OCI-LY7 (cell line): ENCODE results near the gene NKAIN2. TPM values are rescaled to one million over a fixed set of nuclear protein-coding genes. Genes with fewer than 3 reads are reported as not detected.
A peak's percentile ranks its signal among the peaks of the same experiment; 100 is the strongest.

ENCODE experiments used
- Bru-seq: library from RNA; stranded (reverse); fragments of 400-500 nt; gene quantifications from one replicate; lab custom pipeline; 2021; lab: Mats Ljungman, UMichigan
- BruChase-seq, 2 experiments: library from RNA; stranded (reverse); fragments of 400-500 nt; gene quantifications; one replicate each; lab custom pipeline; 2021; lab: Mats Ljungman, UMichigan
- BruUV-seq: library from RNA; stranded (reverse); fragments of 400-500 nt; replicated peaks from 2 replicates; lab custom pipeline; 2021; lab: Mats Ljungman, UMichigan
- CTCF ChIA-PET: fragments of 300-600 bp; sonication (Branson Sonifier 250); formaldehyde crosslinking; loops from one replicate; lab custom pipeline; 2022; ENCODE audit warnings: antibody characterized with exemption; ENCODE audit not compliant: unreplicated experiment; lab: Charles Lee
- POLR2A ChIA-PET: fragments of 300-600 bp; sonication (Branson Sonifier 250); formaldehyde crosslinking; loops from one replicate; lab custom pipeline; 2022; ENCODE audit warnings: antibody characterized with exemption; lab: Charles Lee
- DNase-seq: peaks from one replicate; pipeline ENCODE4 v3.0.0-alpha.2; 2015; ENCODE audit warnings: low spot score
- H2AFZ ChIP-seq: fragments of 200-600 bp; sonication (generic), shearing (Covaris generic); 2 replicates; pipeline ENCODE4 v1.6.1; 2014; ENCODE audit warnings: mild to moderate bottlenecking, antibody characterized with exemption, low read length, moderate library complexity
- H3K27ac ChIP-seq: fragments of 200-600 bp; sonication (generic); 2 replicates; pipeline ENCODE4 v1.5.1; 2014; ENCODE audit warnings: mixed run types, low read depth, mild to moderate bottlenecking, moderate library complexity, low read length, inconsistent platforms; ENCODE audit not compliant: poor library complexity, severe bottlenecking
- H3K36me3 ChIP-seq: fragments of 200-600 bp; sonication (generic); 2 replicates; pipeline ENCODE4 v1.6.1; 2014; ENCODE audit warnings: mild to moderate bottlenecking, antibody characterized with exemption, low read length, moderate library complexity, mixed read lengths; ENCODE audit not compliant: insufficient read depth
- H3K4me1 ChIP-seq: fragments of 200-600 bp; sonication (generic); 2 replicates; pipeline ENCODE4 v1.5.1; 2014; ENCODE audit warnings: mild to moderate bottlenecking, low read length; ENCODE audit not compliant: insufficient read depth, poor library complexity, severe bottlenecking
- H3K4me2 ChIP-seq: fragments of 200-600 bp; sonication (generic); 2 replicates; pipeline ENCODE4 v1.6.1; 2014; ENCODE audit warnings: mild to moderate bottlenecking, low read length
- H3K4me3 ChIP-seq: fragments of 200-600 bp; sonication (generic); 2 replicates; pipeline ENCODE4 v1.5.1; 2014; ENCODE audit warnings: mild to moderate bottlenecking, low read depth, low read length; ENCODE audit not compliant: poor library complexity, severe bottlenecking
- H3K79me2 ChIP-seq: fragments of 200-600 bp; sonication (generic); 2 replicates; pipeline ENCODE4 v1.6.1; 2016; ENCODE audit warnings: low read depth, mild to moderate bottlenecking, low read length, moderate library complexity, mixed read lengths; ENCODE audit not compliant: insufficient read depth
- H3K9me2 ChIP-seq: fragments of 200-600 bp; sonication (generic); 2 replicates; pipeline ENCODE4 v1.6.1; 2016; ENCODE audit warnings: mild to moderate bottlenecking, low read length, mixed read lengths; ENCODE audit not compliant: insufficient read depth
- H3K9me3 ChIP-seq: fragments of 200-600 bp; sonication (generic); 2 replicates; pipeline ENCODE4 v1.6.1; 2014; ENCODE audit warnings: mild to moderate bottlenecking, mixed run types, low read length, mixed read lengths
- H4K20me1 ChIP-seq: fragments of 200-600 bp; sonication (generic); 2 replicates; pipeline ENCODE4 v1.6.1; 2014; ENCODE audit warnings: mild to moderate bottlenecking, antibody characterized with exemption, low read length, moderate library complexity, mixed read lengths; ENCODE audit not compliant: insufficient read depth
- CTCF ChIP-seq: fragments of 200-600 bp; sonication (generic); conservative IDR thresholded peaks from 2 replicates; pipeline ENCODE4 v1.5.1; 2014; ENCODE audit warnings: mild to moderate bottlenecking, antibody characterized with exemption, low read length, moderate library complexity, mixed read lengths
- EZH2phosphoT487 ChIP-seq: fragments of 200-600 bp; sonication (generic); IDR thresholded peaks from 2 replicates; pipeline ENCODE4 v1.6.1; 2018; ENCODE audit warnings: low read depth, borderline replicate concordance, mild to moderate bottlenecking, mixed run types, antibody characterized with exemption, low read length, moderate library complexity, mixed read lengths
- intact Hi-C: fragments of 100-400 bp; cut with micrococcal nuclease; formaldehyde crosslinking; loops from one replicate; pipeline ENCODE4 v1.10.0; 2022; ENCODE audit not compliant: unreplicated experiment
- long read RNA-seq: library from polyadenylated mRNA; stranded (forward); transcript quantifications from one replicate; pipeline ENCODE4 v2.0.0, GENCODE V29; 2022
- total RNA-seq, 2 experiments: library from RNA; depleted of rRNA in 1 of 2; stranded (reverse); fragments of >200 nt in 1 of 2; shearing (Covaris generic) in 1 of 2; gene quantifications; 2 replicates each; pipeline ENCODE4 v1.2.3, GENCODE V29; 2014 to 2022

NKAIN2 gene
- total RNA-seq (2014; rRNA removed; shearing (Covaris generic)) (not detected in 2 replicates), total RNA-seq (2022) (not detected in 2 replicates), Bru-seq, nascent RNA (percentile 3 among the genes with signal in this experiment), BruChase-seq, experiment 1, labeled RNA remaining after a 6-hour chase (percentile 1 among the genes with signal in this experiment), BruChase-seq, experiment 2, labeled RNA remaining after a 2-hour chase (percentile 1 among the genes with signal in this experiment)
- long read RNA-seq: 0 reads

- H2AFZ ChIP-seq: no peak within 1 kb of the TSS
- CTCF ChIA-PET: no interaction called here
Observed at GRCh38 chr6:123803504-123804013, at the start of gene NKAIN2. Gene NKAIN2, plus strand, starts transcription at chr6:123803865.

DNA sequence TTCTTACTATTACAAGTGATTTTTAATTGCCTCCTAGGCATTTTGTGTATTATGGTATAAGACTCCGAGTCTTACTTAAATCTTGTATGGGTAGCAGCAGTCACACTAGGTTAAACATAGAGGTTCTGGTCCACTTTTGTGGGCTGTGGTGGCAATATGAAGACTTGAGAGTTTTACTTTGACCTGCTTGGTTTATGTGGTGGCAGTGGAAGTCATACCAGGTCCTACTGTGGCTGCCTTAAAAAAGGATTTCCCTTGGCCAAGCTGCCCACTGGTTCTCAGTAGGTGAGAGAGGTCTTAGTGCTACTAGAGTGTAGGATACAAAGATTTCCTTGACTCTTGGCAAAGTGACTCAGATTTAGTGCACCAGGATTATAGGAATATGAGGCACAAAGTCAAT, 44.2 kb upstream of the NKAIN2 start:
- Histone ChIP-seq H4K20me1 (no peaks in the 10 kb centered on the region), H3K9me3 (no peaks in the 10 kb centered on the region), H3K79me2 (no peaks in the 10 kb centered on the region), H3K4me3 (no peak overlapping the region), H3K4me1 (no peaks in the 10 kb centered on the region), H3K27ac (no peak overlapping the region), H3K4me2 (no peak overlapping the region), H2AFZ (no peak overlapping the region), H3K36me3 (no peaks in the 10 kb centered on the region), H3K9me2 (no peaks in the 10 kb centered on the region)
- POLR2A ChIA-PET: no interaction called here
- TF ChIP-seq EZH2phosphoT487: no peak
- TF ChIP-seq CTCF: no peak
- BruUV-seq: no TSS peak
- CTCF ChIA-PET: no interaction called here
- DNase-seq: no peak
- intact Hi-C loops: no loop called here

More at GRCh38 chr6:123803504-123804013, at the start of gene NKAIN2:
- BruUV-seq: no TSS peak
- no peaks in the 10 kb centered on the region for H3K36me3 ChIP-seq
- H3K79me2 ChIP-seq: no peaks in the 10 kb centered on the region
- POLR2A ChIA-PET: no interaction called here
- no peaks in the 10 kb centered on the region for H3K4me1 ChIP-seq
- H3K9me3 ChIP-seq: no peaks in the 10 kb centered on the region
- H4K20me1 ChIP-seq: no peaks in the 10 kb centered on the region
- no peak within 1 kb of the TSS for H3K4me2 ChIP-seq
- H3K27ac ChIP-seq: no peak within 1 kb of the TSS
- no peak within 1 kb of the TSS for H3K4me3 ChIP-seq
- TF ChIP-seq CTCF (no peak), EZH2phosphoT487 (no peak)
- intact Hi-C loops: loop anchor here (5.0 to 10.0 kb wide), 2 partner anchors 1049 to 1311 kb away; no protein-coding TSS in a partner anchor
- H3K9me2 ChIP-seq: no peaks in the 10 kb centered on the region
- no peak for DNase-seq

- Histone ChIP-seq H3K4me1 (no peaks in the 10 kb centered on the region), H3K36me3 (no peaks in the 10 kb centered on the region), H3K9me2 (no peaks in the 10 kb centered on the region), H4K20me1 (no peaks in the 10 kb centered on the region), H3K79me2 (no peaks in the 10 kb centered on the region), H3K4me3 (no peak overlapping the region), H2AFZ (no peak overlapping the region), H3K27ac (no peak overlapping the region), H3K9me3 (no peaks in the 10 kb centered on the region), H3K4me2 (no peak overlapping the region)
- intact Hi-C loops: no loop called here
- ChIA-PET POLR2A (no interaction called here), CTCF (no interaction called here)
- DNase-seq: no peak
- TF ChIP-seq EZH2phosphoT487: no peak
- TF ChIP-seq CTCF: no peak
- BruUV-seq: no TSS peak
Observed at GRCh38 chr6:123763904-123764303, 39.8 kb upstream of the NKAIN2 start.
